ENCODE results near the gene METRNL.

METRNL gene

DNA sequence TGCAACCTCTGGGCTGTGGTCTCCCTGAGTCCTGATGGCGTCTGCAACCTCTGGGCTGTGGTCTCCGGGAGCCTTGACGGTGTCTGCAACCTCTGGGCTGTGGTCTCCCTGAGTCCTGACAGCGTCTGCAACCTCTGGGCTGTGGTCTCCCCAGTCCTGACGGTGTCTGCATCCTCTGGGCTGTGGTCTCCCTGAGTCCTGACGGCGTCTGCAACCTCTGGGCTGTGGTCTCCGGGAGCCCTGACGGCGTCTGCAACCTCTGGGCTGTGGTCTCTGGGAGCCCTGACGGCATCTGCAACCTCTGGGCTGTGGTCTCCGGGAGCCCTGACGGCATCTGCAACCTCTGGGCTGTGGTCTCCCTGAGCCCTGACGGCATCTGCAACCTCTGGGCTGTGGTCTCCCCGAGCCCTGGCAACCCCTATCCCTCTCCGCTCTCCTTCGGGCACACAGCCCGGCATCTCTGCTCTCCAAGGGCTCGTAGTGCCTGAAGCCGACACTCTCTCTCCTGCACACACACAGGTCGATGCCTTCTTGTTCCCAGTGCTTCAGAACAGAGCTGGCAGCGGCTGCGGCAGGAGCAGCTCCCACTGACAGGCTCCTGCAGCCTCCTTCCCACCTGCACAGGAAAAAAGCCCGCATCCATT is 45.6 kb downstream of the METRNL start:
- Histone ChIP-seq H3K9ac (ENCODE audit: low read depth, low read length) (no peak overlapping the region), H3K27me3 (ENCODE audit: control insufficient read depth, insufficient read depth, low read length) (peaks cover 11% of the 10 kb centered on the region), H3K4me3 (ENCODE audit: low read length) (no peak overlapping the region), H3K4me2 (ENCODE audit: low read length) (no peak overlapping the region), H3K4me1 (ENCODE audit: control insufficient read depth, insufficient read depth, low read length) (peaks cover 17% of the 10 kb centered on the region), H3K36me3 (ENCODE audit: insufficient read depth, low read length) (no peaks in the 10 kb centered on the region), H3K9me3 (replicated peaks; ENCODE audit: low read length) (no peaks in the 10 kb centered on the region)

DNA sequence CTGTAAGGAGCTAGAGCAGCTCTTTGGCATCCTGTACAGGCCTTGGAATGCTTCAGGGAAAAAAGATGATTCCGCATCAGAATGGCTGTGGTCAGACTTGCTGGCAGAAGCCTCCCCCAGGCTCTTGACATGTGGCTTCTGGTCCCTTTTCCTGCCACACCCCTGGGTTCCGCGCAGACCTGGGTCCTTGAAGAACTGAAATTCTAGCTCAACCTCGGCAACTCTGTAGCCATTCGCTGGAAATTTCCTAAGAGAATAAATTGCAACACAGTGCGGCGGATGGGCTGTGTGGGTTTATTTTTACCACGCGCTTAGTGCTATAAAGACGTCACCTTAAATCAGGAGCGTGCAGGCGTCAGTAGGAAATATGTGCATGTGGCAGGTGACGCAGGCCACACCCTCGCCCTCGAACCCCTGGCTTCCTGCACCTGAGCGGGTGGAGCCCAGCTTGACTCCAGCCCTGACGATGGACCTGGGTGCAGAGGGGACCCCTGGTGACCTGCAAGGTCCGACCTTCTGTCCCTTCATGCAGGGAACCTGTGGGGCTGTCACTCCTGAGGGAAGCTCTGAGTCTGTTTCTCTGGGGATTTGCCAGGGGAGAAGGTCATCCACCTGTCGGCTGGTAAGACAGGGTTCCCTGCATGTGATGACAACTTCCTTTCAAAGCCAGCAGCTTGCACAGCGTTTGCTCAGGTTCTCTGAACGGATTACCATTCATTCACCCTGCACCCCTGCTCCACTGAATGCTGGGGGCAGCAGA is 46.3 kb downstream of the METRNL start:
- Histone ChIP-seq H3K9me3 (replicated peaks; ENCODE audit: low read length) (no peaks in the 10 kb centered on the region), H3K36me3 (ENCODE audit: insufficient read depth, low read length) (no peaks in the 10 kb centered on the region), H3K27me3 (ENCODE audit: control insufficient read depth, insufficient read depth, low read length) (peaks cover 11% of the 10 kb centered on the region), H3K9ac (ENCODE audit: low read depth, low read length) (no peak overlapping the region), H3K4me3 (ENCODE audit: low read length) (no peak overlapping the region), H3K4me2 (ENCODE audit: low read length) (no peak overlapping the region), H3K4me1 (ENCODE audit: control insufficient read depth, insufficient read depth, low read length) (peaks cover 17% of the 10 kb centered on the region)

DNA sequence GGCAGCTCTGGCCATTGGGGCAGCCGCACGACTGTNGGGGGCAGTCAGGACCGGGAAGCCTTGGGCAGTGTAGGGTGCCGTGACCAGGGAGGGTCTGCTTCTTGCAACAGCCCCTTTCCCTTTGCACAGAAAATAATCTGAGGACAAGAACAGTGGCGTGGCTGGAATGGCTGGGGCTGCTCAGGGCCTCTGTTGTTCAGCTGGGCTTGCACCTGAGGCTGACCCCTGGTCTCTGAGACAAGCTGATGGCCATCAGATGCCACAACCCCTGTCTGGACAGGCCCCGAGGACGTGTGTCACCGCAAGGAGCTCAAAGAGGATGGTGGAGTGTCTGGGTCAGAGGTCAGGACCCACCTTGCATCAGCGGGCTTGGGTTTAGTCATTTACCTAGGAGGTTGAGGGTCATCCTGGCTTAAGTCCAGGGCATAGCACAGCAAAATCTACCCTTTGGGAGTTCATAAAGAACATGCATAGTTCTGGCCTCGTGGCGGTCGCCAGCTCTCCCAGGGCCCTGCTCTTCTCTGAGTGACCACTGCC is 46.9 kb downstream of the METRNL start:
- Histone ChIP-seq H3K4me3 (ENCODE audit: low read length) (no peak overlapping the region), H3K27me3 (ENCODE audit: control insufficient read depth, insufficient read depth, low read length) (peaks cover 11% of the 10 kb centered on the region), H3K9me3 (replicated peaks; ENCODE audit: low read length) (no peaks in the 10 kb centered on the region), H3K4me2 (ENCODE audit: low read length) (no peak overlapping the region), H3K36me3 (ENCODE audit: insufficient read depth, low read length) (no peaks in the 10 kb centered on the region), H3K9ac (ENCODE audit: low read depth, low read length) (no peak overlapping the region), H3K4me1 (ENCODE audit: control insufficient read depth, insufficient read depth, low read length) (peaks cover 17% of the 10 kb centered on the region)

DNA sequence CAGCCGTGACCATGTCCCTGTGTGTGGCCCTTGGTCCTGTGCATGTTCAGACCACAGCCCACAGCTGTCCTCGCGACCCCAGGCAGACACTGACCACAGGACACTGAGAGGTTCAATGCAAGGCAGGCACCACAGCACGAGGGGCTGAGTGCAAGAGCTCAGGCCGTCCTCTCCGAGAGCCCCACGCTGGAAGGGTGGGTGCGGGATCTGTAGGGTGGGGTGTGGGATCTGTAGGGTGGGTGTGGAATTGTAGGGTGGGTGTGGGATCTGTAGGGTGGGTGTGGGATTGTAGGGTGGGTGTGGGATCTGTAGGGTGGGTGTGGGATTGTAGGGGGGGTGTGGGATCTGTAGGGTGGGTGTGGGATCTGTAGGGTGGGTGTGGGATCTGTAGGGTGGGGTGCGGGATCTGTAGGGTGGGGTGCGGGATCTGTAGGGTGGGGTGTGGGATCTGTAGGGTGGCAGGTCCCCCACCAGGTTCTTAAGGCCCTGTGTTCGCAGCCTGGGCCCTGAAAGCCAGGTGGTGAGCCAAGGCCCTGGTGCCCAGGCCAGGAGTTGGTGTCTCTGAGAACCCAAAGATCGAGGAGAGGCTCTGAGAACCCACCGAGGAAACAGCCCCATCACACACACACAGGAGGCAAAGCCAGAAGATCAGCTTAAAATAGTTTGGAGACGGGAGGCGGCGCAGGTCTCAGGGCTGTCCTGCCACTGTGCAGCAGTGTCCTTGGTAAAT is 48.2 kb downstream of the METRNL start:
- Histone ChIP-seq H3K4me3 (ENCODE audit: low read length) (no peak overlapping the region), H3K4me2 (ENCODE audit: low read length) (no peak overlapping the region), H3K9ac (ENCODE audit: low read depth, low read length) (no peak overlapping the region), H3K9me3 (replicated peaks; ENCODE audit: low read length) (no peaks in the 10 kb centered on the region), H3K27me3 (ENCODE audit: control insufficient read depth, insufficient read depth, low read length) (peaks cover 15% of the 10 kb centered on the region), H3K4me1 (ENCODE audit: control insufficient read depth, insufficient read depth, low read length) (peaks cover 9% of the 10 kb centered on the region), H3K36me3 (ENCODE audit: insufficient read depth, low read length) (no peaks in the 10 kb centered on the region)

DNA sequence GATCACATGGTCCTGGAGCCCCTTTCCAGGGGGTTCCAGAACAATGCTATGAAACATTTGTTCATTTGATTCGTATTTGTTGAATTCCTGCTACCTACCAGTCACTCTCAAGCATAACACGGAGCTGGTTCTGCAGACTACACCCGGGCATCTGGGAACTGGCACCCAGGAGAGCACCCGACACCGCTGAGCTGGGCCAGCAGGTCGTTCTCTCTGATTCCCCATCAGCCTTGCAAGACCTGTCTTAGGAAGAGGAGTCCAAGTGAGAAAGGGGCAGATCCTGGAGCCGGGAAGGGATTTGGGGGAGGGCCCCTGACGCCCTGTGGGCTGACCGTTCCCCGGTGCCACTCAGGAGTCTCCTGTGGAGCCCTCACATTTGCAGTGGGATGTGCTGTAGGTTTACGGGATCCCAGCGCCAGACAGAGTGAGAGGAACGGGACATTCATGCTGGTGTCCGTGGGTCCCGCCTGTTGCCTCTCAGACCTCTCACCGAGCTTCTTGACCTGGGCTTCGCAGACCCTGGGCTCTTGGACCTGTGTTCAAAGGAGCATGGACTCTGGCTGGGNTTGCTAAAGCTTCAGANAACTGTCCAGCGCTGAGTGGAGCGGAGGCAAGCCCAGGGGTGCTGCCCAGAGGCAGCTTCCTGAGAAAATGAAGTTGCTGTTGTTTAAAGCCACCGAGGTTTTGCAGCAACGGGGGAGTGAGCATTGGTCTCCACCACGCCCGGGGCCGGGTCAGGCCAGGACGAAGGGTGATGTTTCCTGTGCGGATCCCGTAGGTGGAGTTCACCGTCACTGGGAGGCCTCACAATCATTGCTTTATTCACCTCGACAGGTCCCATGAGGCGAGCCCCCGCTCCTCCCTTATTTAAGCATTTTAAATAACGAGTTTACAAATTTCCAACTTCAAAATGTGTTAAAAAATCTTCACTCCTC is 49.2 kb downstream of the METRNL start:
- Histone ChIP-seq H3K36me3 (ENCODE audit: insufficient read depth, low read length) (no peaks in the 10 kb centered on the region), H3K27me3 (ENCODE audit: control insufficient read depth, insufficient read depth, low read length) (peaks cover 16% of the 10 kb centered on the region), H3K4me1 (ENCODE audit: control insufficient read depth, insufficient read depth, low read length) (peaks cover 4% of the 10 kb centered on the region), H3K9ac (ENCODE audit: low read depth, low read length) (no peak overlapping the region), H3K9me3 (replicated peaks; ENCODE audit: low read length) (no peaks in the 10 kb centered on the region), H3K4me3 (ENCODE audit: low read length) (no peak overlapping the region), H3K4me2 (ENCODE audit: low read length) (no peak overlapping the region)

DNA sequence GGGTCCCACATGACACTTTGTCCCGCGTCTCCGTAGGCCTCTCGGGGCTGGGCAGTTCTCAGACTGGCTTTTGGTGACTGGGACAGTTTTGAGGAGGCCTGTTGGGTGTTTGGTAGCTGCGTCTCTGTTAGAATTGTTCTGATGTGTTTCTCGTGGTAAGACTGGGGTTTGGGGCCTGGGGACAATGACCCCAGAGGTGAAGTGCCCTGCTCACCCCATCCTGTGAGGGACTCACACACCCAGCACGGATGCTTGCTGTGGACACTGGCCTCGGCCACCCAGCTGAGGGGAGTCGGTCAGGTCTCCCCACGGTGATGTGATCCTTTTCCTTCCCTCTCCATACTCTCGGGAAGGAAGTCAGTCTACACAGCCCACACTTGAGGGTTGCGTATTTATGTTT is 50.3 kb downstream of the METRNL start:
- Histone ChIP-seq H3K4me1 (ENCODE audit: control insufficient read depth, insufficient read depth, low read length) (peaks cover 4% of the 10 kb centered on the region), H3K27me3 (ENCODE audit: control insufficient read depth, insufficient read depth, low read length) (peaks cover 14% of the 10 kb centered on the region), H3K9ac (ENCODE audit: low read depth, low read length) (no peak overlapping the region)

DNA sequence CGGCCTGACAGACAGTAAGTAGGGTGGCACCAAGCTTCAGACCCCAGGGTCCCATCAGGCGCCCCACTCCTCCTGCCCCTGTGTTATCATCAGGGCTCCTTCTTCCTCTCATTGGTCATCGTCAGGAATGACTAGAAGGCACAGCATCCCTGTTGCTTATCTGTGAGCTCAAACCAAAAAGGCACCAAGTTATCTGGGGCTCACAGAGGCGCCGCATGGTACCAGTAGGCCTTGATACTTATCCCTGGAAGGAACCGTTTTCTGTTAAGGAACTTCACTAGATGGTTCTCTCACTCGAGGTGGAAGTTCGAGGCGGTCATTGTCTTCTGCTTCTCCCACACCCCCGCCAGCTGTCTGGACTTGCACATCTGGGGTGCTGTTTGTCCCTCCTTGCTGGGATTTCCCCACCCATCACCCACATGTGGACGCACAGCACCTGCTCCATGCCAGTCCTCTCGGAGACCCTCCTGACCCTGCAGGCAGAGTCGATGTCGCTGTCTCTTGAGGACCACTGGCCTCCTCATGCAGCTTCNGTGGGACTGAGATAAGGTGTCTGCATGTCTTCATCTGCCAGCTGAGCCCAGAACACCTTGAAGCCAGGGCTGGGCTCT is 52.1 kb downstream of the METRNL start:
- H3K27me3 ChIP-seq (ENCODE audit: control insufficient read depth, insufficient read depth, low read length): peaks cover 9% of the 10 kb centered on the region
- H3K4me1 ChIP-seq (ENCODE audit: control insufficient read depth, insufficient read depth, low read length): peaks cover 4% of the 10 kb centered on the region
- H3K9me3 ChIP-seq (replicated peaks; ENCODE audit: low read length): no peaks in the 10 kb centered on the region
- no peak overlapping the region for H3K4me2 ChIP-seq (ENCODE audit: low read length)
- no peak overlapping the region for H3K4me3 ChIP-seq (ENCODE audit: low read length)
- H3K36me3 ChIP-seq (ENCODE audit: insufficient read depth, low read length): no peaks in the 10 kb centered on the region
- no peak overlapping the region for H3K9ac ChIP-seq (ENCODE audit: low read depth, low read length)

More for the DNA sequence above, 50.3 kb downstream of the METRNL start:
- H3K4me3 ChIP-seq (ENCODE audit: low read length): no peak overlapping the region
- H3K4me2 ChIP-seq (ENCODE audit: low read length): no peak overlapping the region
- no peaks in the 10 kb centered on the region for H3K36me3 ChIP-seq (ENCODE audit: insufficient read depth, low read length)
- no peaks in the 10 kb centered on the region for H3K9me3 ChIP-seq (replicated peaks; ENCODE audit: low read length)

DNA sequence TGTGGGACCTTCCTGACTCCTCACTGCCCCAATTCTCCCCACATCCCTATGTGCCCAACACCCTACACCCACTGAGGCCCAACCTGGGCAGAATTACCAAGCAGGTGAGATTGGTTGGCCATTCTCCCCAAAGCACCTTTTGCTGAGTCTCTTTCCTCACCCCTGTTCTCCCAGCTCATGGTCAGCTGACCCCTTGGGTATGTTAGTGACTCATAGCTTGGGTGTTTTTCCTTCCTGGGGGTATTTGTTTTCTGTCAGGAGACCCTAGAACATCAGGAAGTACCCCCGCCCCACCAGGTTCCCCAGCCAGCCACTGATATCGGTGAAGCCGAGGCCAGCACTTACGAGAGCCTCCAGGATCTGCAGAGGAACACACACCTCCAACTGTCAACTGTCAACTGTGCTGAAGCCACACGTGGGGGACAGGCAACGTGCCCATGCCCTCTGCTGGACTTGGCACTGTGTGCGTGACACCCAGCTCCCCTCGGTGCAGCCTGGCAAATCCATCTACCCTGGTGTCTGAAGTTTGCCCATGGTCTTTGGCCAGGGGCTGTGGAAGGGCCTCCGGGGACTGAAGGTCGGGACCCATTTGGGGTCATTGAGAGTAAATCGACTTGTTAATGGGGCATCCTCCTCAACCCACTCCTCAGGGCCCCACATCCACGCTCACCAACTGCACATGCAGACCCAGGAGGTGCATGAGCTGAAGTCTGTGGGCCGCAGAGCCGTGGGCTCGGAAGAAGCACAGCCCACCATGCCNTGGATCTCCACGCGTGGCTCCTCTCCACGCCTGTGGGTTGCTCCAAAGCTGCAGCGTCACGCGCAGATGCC is 53.1 kb downstream of the METRNL start:
- no peak overlapping the region for H3K4me2 ChIP-seq (ENCODE audit: low read length)
- no peaks in the 10 kb centered on the region for H3K9me3 ChIP-seq (replicated peaks; ENCODE audit: low read length)
- H3K4me3 ChIP-seq (ENCODE audit: low read length): no peak overlapping the region
- H3K9ac ChIP-seq (ENCODE audit: low read depth, low read length): no peak overlapping the region
- H3K36me3 ChIP-seq (ENCODE audit: insufficient read depth, low read length): no peaks in the 10 kb centered on the region
- H3K4me1 ChIP-seq (ENCODE audit: control insufficient read depth, insufficient read depth, low read length): peaks cover 4% of the 10 kb centered on the region
- peaks cover 15% of the 10 kb centered on the region for H3K27me3 ChIP-seq (ENCODE audit: control insufficient read depth, insufficient read depth, low read length)

DNA sequence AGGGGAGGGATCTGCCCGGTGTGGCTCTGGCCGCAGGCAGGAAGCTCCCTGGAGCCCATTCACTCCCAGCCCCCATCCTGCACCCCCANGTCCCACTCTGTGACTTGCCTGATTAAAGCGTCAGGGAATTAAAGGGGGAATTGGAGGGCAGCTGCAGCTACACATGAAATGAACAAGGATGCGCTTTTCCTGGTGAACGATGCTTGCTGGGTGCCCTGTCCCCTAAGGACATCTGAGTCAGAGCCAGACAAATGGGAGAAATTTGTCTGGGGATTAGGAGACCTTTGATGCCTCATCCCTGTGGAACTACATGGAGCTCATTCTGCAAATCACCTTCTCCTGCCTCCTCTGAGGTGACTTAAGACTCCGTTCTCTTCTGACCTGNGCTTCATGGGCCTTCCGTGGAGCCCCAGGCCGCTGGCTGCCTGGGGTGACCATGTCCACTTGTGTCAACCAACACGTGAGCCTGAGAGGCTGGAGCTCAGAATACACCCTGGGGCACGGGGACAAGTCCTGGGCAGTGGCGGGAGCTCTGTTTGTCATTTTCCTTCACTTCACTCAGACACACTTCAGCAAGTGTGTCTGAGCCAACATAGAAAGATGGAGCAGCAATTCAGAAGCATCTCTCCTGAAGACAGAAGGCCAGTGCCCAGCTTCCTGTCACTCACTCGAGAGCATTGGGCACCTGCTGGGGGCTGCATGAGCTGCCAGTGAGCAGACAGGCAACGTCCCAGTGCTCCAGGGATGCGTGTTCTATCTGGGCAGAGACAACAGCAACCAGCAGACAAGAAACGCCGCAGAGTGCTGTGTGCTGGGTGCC is 54.1 kb downstream of the METRNL start:
- H3K4me3 ChIP-seq (ENCODE audit: low read length): no peak overlapping the region
- H3K4me1 ChIP-seq (ENCODE audit: control insufficient read depth, insufficient read depth, low read length): peaks cover 4% of the 10 kb centered on the region
- peaks cover 24% of the 10 kb centered on the region for H3K27me3 ChIP-seq (ENCODE audit: control insufficient read depth, insufficient read depth, low read length)
- H3K9me3 ChIP-seq (replicated peaks; ENCODE audit: low read length): no peaks in the 10 kb centered on the region
- H3K36me3 ChIP-seq (ENCODE audit: insufficient read depth, low read length): no peaks in the 10 kb centered on the region
- H3K4me2 ChIP-seq (ENCODE audit: low read length): no peak overlapping the region
- H3K9ac ChIP-seq (ENCODE audit: low read depth, low read length): no peak overlapping the region

Data from skeletal muscle satellite cell (primary cell).